Colon (tissue), 2 donors: ENCODE measurements around the gene CD160.
"Not testable (repeated sequence)": the region's sequence is repeated elsewhere in the genome, so short reads cannot be mapped to it uniquely, and the experiment has no call there.

Source experiments
- FAIRE-seq: peaks from 2 replicates; lab custom pipeline; 2012; peaks lifted over from hg19 to GRCh38; lab: Jason Lieb, UNC
- donor health status: control.
- donor health status: control.

The CD160 gene

GRCh38 chr1:145710291-145711027 is 8.8 kb upstream of the CD160 start:
- no peak for FAIRE-seq

GRCh38 chr1:145711213-145711651 is 8.1 kb upstream of the CD160 start:
- FAIRE-seq: no peak

GRCh38 chr1:145714524-145715111 is 4.7 kb upstream of the CD160 start:
- no peak for FAIRE-seq

- no peak for FAIRE-seq
These were observed 2.5 kb upstream of the CD160 start for GRCh38 chr1:145716641-145717345.

GRCh38 chr1:145717833-145718232 is 1.5 kb upstream of the CD160 start:
- no peak for FAIRE-seq

- not testable (repeated sequence) for FAIRE-seq
These were observed 834 bp upstream of the CD160 start for GRCh38 chr1:145718465-145718864.

- no peak for FAIRE-seq
These were observed 1.2 kb downstream of the CD160 start for GRCh38 chr1:145720556-145720877.

- FAIRE-seq: no peak
These were observed 1.8 kb downstream of the CD160 start for GRCh38 chr1:145720878-145721671.

- FAIRE-seq: not testable (repeated sequence)
These were observed 6.9 kb downstream of the CD160 start for GRCh38 chr1:145726193-145726592.

- FAIRE-seq: no peak
These were observed 9.9 kb downstream of the CD160 start for GRCh38 chr1:145729196-145729595.

- FAIRE-seq: no peak
These were observed 10.6 kb downstream of the CD160 start for GRCh38 chr1:145729666-145730436.

- no peak for FAIRE-seq
These were observed 11.2 kb downstream of the CD160 start for GRCh38 chr1:145730467-145730866.

GRCh38 chr1:145730900-145731299 is 11.6 kb downstream of the CD160 start:
- FAIRE-seq: no peak

- no peak for FAIRE-seq
These were observed 16.9 kb downstream of the CD160 start for GRCh38 chr1:145736191-145736590.

- no peak for FAIRE-seq
These were observed 21.0 kb downstream of the CD160 start for GRCh38 chr1:145740269-145740668.

GRCh38 chr1:145747398-145748247 is 28.3 kb downstream of the CD160 start:
- no peak for FAIRE-seq

- no peak for FAIRE-seq
These were observed 31.1 kb downstream of the CD160 start for GRCh38 chr1:145750426-145750825.

- FAIRE-seq: no peak
These were observed 32.3 kb downstream of the CD160 start for GRCh38 chr1:145751491-145752037.

GRCh38 chr1:145757420-145757819 is 38.1 kb downstream of the CD160 start:
- no peak for FAIRE-seq

GRCh38 chr1:145758116-145758515 is 38.8 kb downstream of the CD160 start:
- FAIRE-seq: no peak

- no peak for FAIRE-seq
These were observed 39.3 kb downstream of the CD160 start for GRCh38 chr1:145758575-145758974.
